GM23248 (cell line): ENCODE results near the gene MGST3. TPM values are rescaled to one million over a fixed set of nuclear protein-coding genes. Genes with fewer than 3 reads are reported as not detected.

ENCODE experiments used
- DNase-seq: peaks from one replicate; pipeline ENCODE4 v3.0.0-alpha.2; 2015
- H2AFZ ChIP-seq: fragments of 200-600 bp; sonication (generic); 2 replicates; pipeline ENCODE4 v1.6.1; 2016; ENCODE audit warnings: antibody characterized with exemption
- H3F3A ChIP-seq: fragments of 200-600 bp; sonication (generic); 2 replicates; pipeline ENCODE4 v1.6.1; 2016; ENCODE audit warnings: mild to moderate bottlenecking, antibody characterized with exemption, mixed run types; ENCODE audit not compliant: insufficient read depth
- H3K27ac ChIP-seq: fragments of 200-600 bp; sonication (generic); 2 replicates; pipeline ENCODE4 v1.5.1; 2016; ENCODE audit warnings: mild to moderate bottlenecking
- H3K27me3 ChIP-seq: fragments of 200-600 bp; sonication (generic); replicated peaks from 2 replicates; pipeline ENCODE4 v1.6.1; 2016; ENCODE audit warnings: mild to moderate bottlenecking; ENCODE audit not compliant: insufficient read depth
- H3K36me3 ChIP-seq: fragments of 200-600 bp; sonication (generic); 2 replicates; pipeline ENCODE4 v1.6.1; 2016; ENCODE audit warnings: low read depth, mild to moderate bottlenecking
- H3K4me1 ChIP-seq: fragments of 200-600 bp; sonication (generic); 2 replicates; pipeline ENCODE4 v1.6.1; 2016; ENCODE audit warnings: mild to moderate bottlenecking; ENCODE audit not compliant: insufficient read depth
- H3K4me2 ChIP-seq: fragments of 200-600 bp; sonication (generic); one replicate; pipeline ENCODE4 v1.6.1; 2016; ENCODE audit warnings: mild to moderate bottlenecking; ENCODE audit not compliant: unreplicated experiment
- H3K4me3 ChIP-seq: fragments of 200-600 bp; sonication (generic); 2 replicates; pipeline ENCODE4 v1.5.1; 2016; ENCODE audit warnings: mild to moderate bottlenecking
- H3K79me2 ChIP-seq: fragments of 200-600 bp; sonication (generic); 2 replicates; pipeline ENCODE4 v1.6.1; 2016; ENCODE audit warnings: mild to moderate bottlenecking; ENCODE audit not compliant: insufficient read depth
- H3K9ac ChIP-seq: fragments of 200-600 bp; sonication (generic); 2 replicates; pipeline ENCODE4 v1.6.1; 2016; ENCODE audit warnings: mild to moderate bottlenecking
- H3K9me2 ChIP-seq: fragments of 200-600 bp; sonication (generic); 2 replicates; pipeline ENCODE4 v1.6.1; 2016; ENCODE audit warnings: mixed run types, mild to moderate bottlenecking, moderate library complexity; ENCODE audit not compliant: insufficient read depth
- H3K9me3 ChIP-seq: fragments of 200-600 bp; sonication (generic); one replicate; pipeline ENCODE4 v1.6.1; 2017; ENCODE audit warnings: low read depth
- H4K20me1 ChIP-seq: fragments of 200-600 bp; sonication (generic); 2 replicates; pipeline ENCODE4 v1.6.0; 2016; ENCODE audit not compliant: insufficient read depth
- EZH2 ChIP-seq: fragments of 200-600 bp; sonication (generic); IDR thresholded peaks from 2 replicates; pipeline ENCODE4 v1.6.1; 2018; ENCODE audit warnings: antibody characterized with exemption, mild to moderate bottlenecking; ENCODE audit not compliant: insufficient read depth, poor library complexity, severe bottlenecking
- EZH2phosphoT487 ChIP-seq: fragments of 200-600 bp; sonication (generic); IDR thresholded peaks from 2 replicates; pipeline ENCODE4 v1.6.1; 2018; ENCODE audit warnings: antibody characterized with exemption, moderate library complexity, mild to moderate bottlenecking, low read depth; ENCODE audit not compliant: insufficient read depth
- WGBS, 2 experiments: methylation state at CpG; one replicate each; pipeline ENCODE4 v1.1.6; 2015 to 2017; ENCODE audit warnings: low lambda C conversion rate in 2 of 2, low coverage in 1 of 2; ENCODE audit errors: missing lambda C conversion rate in 2 of 2; 5-methylcytosine and 5-hydroxymethylcytosine counted together
- in situ Hi-C: fragments of 300-500 bp; cut with MboI; formaldehyde crosslinking; loops from 2 replicates; pipeline ENCODE4 v1.15.0; 2020
- polyA plus RNA-seq: library from polyadenylated mRNA; unstranded; fragments of >200 nt; fragmentation: Nextera tagmentation; extraction: Ambion mirVana; gene quantifications from 2 replicates; pipeline ENCODE4 v1.2.1, GENCODE V29; 2016
- total RNA-seq: library from RNA; depleted of rRNA; stranded (reverse); fragments of >200 nt; shearing (Covaris generic); gene quantifications from 2 replicates; pipeline ENCODE4 v1.2.3, GENCODE V29; 2014

Gene MGST3
- total and polyA plus RNA-seq, 2 experiments from 2014 or later = 186 to 389 TPM

GRCh38 chr1:165629848-165630628, 996 bp upstream of the MGST3 start:
- peak; percentile 39 for DNase-seq
- Histone ChIP-seq H2AFZ (peak overlapping the region; percentile 93), H3F3A (peaks cover 24% of the 10 kb centered on the region), H4K20me1 (no peaks in the 10 kb centered on the region), H3K4me3 (peak overlapping the region; percentile 98), H3K9me2 (no peaks in the 10 kb centered on the region), H3K79me2 (peaks cover 35% of the 10 kb centered on the region), H3K27ac (peak overlapping the region; percentile 91), H3K4me1 (peaks cover 23% of the 10 kb centered on the region), H3K9ac (peak overlapping the region; percentile 97), H3K36me3 (no peaks in the 10 kb centered on the region), H3K4me2 (peak overlapping the region; percentile 96), H3K9me3 (no peaks in the 10 kb centered on the region), H3K27me3 (no peaks in the 10 kb centered on the region)
- in situ Hi-C loops = no loop called here
- TF ChIP-seq EZH2phosphoT487 (no peak), EZH2 (no peak)
- 4% methylated on average over 22 to 26 of the region's 26 CpGs for WGBS, 2 experiments

GRCh38 chr1:165631342-165632151, 513 bp downstream of the MGST3 start:
- Histone ChIP-seq H3K36me3 (no peaks in the 10 kb centered on the region), H4K20me1 (no peaks in the 10 kb centered on the region), H3K4me3 (peak overlapping the region; percentile 98), H3K4me1 (peaks cover 31% of the 10 kb centered on the region), H3K27me3 (no peaks in the 10 kb centered on the region), H3K9me3 (no peaks in the 10 kb centered on the region), H3K9me2 (no peaks in the 10 kb centered on the region), H3K27ac (peak overlapping the region; percentile 91), H2AFZ (peak overlapping the region; percentile 93), H3K4me2 (peak overlapping the region; percentile 96), H3K9ac (peak overlapping the region; percentile 97), H3K79me2 (peaks cover 50% of the 10 kb centered on the region), H3F3A (peaks cover 24% of the 10 kb centered on the region)
- TF ChIP-seq EZH2 (no peak), EZH2phosphoT487 (no peak)
- in situ Hi-C loops = no loop called here
- WGBS, 2 experiments = 1 to 2% methylated on average over 31 of the region's 31 CpGs
- DNase-seq = peak; percentile 98

- Histone ChIP-seq H3K4me2 (peak overlapping the region; percentile 96), H3K9me3 (no peaks in the 10 kb centered on the region), H3K27me3 (no peaks in the 10 kb centered on the region), H3K36me3 (no peaks in the 10 kb centered on the region), H3K4me3 (peak overlapping the region; percentile 98), H3K4me1 (peaks cover 34% of the 10 kb centered on the region), H3K79me2 (peaks cover 56% of the 10 kb centered on the region), H2AFZ (peak overlapping the region; percentile 93; the same call in 1 of the 2 replicates), H3K27ac (peak overlapping the region; percentile 91), H3F3A (peaks cover 29% of the 10 kb centered on the region), H4K20me1 (no peaks in the 10 kb centered on the region), H3K9ac (peak overlapping the region; percentile 97), H3K9me2 (no peaks in the 10 kb centered on the region)
- no peak for DNase-seq
- in situ Hi-C loops = no loop called here
- TF ChIP-seq EZH2phosphoT487 = no peak
- no peak for TF ChIP-seq EZH2
- 12 to 17% methylated on average over 5 of the region's 5 CpGs for WGBS, 2 experiments
These were observed 1.1 kb downstream of the MGST3 start for GRCh38 chr1:165632152-165632469.

GRCh38 chr1:165632491-165632890, 1.5 kb downstream of the MGST3 start:
- H3F3A ChIP-seq = peaks cover 32% of the 10 kb centered on the region
- peaks cover 38% of the 10 kb centered on the region for H3K4me1 ChIP-seq
- H3K9me3 ChIP-seq = no peaks in the 10 kb centered on the region
- no peak for TF ChIP-seq EZH2phosphoT487
- no peak for TF ChIP-seq EZH2
- H3K9me2 ChIP-seq = no peaks in the 10 kb centered on the region
- H3K79me2 ChIP-seq = peaks cover 59% of the 10 kb centered on the region
- in situ Hi-C loops = no loop called here
- peak overlapping the region; percentile 91 for H3K27ac ChIP-seq
- H3K9ac ChIP-seq = peak overlapping the region; percentile 97
- no peaks in the 10 kb centered on the region for H4K20me1 ChIP-seq
- H3K4me3 ChIP-seq = peak overlapping the region; percentile 98
- no peaks in the 10 kb centered on the region for H3K36me3 ChIP-seq
- peak overlapping the region; percentile 96 for H3K4me2 ChIP-seq
- H3K27me3 ChIP-seq = no peaks in the 10 kb centered on the region
- H2AFZ ChIP-seq = no peak overlapping the region
- DNase-seq = peak; percentile 28
- 9% methylated on average over 7 of the region's 7 CpGs for WGBS, 2 experiments
